Ovary (tissue), 9 donors: ENCODE results near the gene NHSL2. TPM values are rescaled to one million over a fixed set of nuclear protein-coding genes. Genes with fewer than 3 reads are reported as not detected.

Source experiments
- DNase-seq, 5 donors: peaks; one replicate each; pipeline ENCODE4 v3.0.0-alpha.2; 2019 to 2020
- H3K27ac ChIP-seq, 2 donors: fragments of 200-600 bp; one replicate each; pipeline versions ENCODE4 v1.5.1 to v1.8.0; 2019 to 2022
- H3K27me3 ChIP-seq: fragments of 200-600 bp; one replicate; pipeline ENCODE4 v1.8.0; 2022
- H3K36me3 ChIP-seq: fragments of 200-600 bp; sonication (generic); one replicate; pipeline ENCODE4 v1.5.1; 2019
- H3K4me1 ChIP-seq: one replicate; pipeline ENCODE4 v1.8.1; 2013; ENCODE audit warnings: mild to moderate bottlenecking, moderate library complexity; ENCODE audit not compliant: insufficient read depth
- H3K4me3 ChIP-seq: fragments of 200-600 bp; sonication (generic); one replicate; pipeline ENCODE4 v1.5.1; 2017
- H3K9me3 ChIP-seq, 2 donors: fragments of 200-600 bp in 1 of 2; sonication (generic) in 1 of 2; one replicate each; pipeline versions ENCODE4 v1.5.1 to v1.8.1; 2013 to 2019; ENCODE audit warnings: mild to moderate bottlenecking in 1 of 2, moderate library complexity in 1 of 2
- EP300 ChIP-seq: sonication (generic); formaldehyde crosslinking; IDR thresholded peaks from one replicate; pipeline ENCODE4 v1.6.1; 2017; ENCODE audit warnings: antibody characterized with exemption
- POLR2A ChIP-seq: fragments of 450-650 bp; IDR thresholded peaks from one replicate; pipeline ENCODE4 v1.6.1; 2017; ENCODE audit warnings: antibody characterized with exemption, mild to moderate bottlenecking, moderate library complexity
- WGBS, 3 donors: extraction: QIAGEN DNeasy Blood & Tissue Kit in 1 of 3; methylation state at CpG; one replicate each; pipeline versions ENCODE4 v1.1.5 to v1.1.7; 2013 to 2017; 5-methylcytosine and 5-hydroxymethylcytosine counted together
- intact Hi-C, 4 donors: fragments of 100-400 bp; cut with DNase I; formaldehyde crosslinking; loops; one replicate each; pipeline versions ENCODE4 v1.11.0 to v1.15.1; 2022 to 2023
- polyA plus RNA-seq, 2 donors: library from polyadenylated mRNA; stranded (reverse); fragments of 200-250 nt in 1 of 2; fragments of 350-450 nt in 1 of 2; fragmentation: Illumina TruSeq in 1 of 2; extraction: RNeasy Lipid Tissue Mini Kit (QIAGEN cat#74804) in 1 of 2; gene quantifications; one replicate each; pipeline ENCODE4 v1.2.3, GENCODE V29; 2013 to 2014
- total RNA-seq, 7 donors: library from RNA; depleted of rRNA in 2 of 7; stranded (reverse); fragments of >200 nt in 2 of 7; fragmentation: NEBNext Ultra II Directional in 3 of 7; extraction: Animal tissue kit (Norgen Biotek cat#: 25700) in 3 of 7; gene quantifications; one replicate each; pipeline versions ENCODE4 v1.1.0 to v1.2.4, GENCODE V29; 2016 to 2023
- TF ChIP-seq, protein P1 (sequence below), 3 donors: fragments of 450-650 bp in 2 of 3; fragments of 200-600 bp in 1 of 3; IDR thresholded peaks; one replicate each; pipeline versions ENCODE4 v1.5.1 to v1.8.0; 2016 to 2022; ENCODE audit warnings: antibody characterized with exemption in 3 of 3, mild to moderate bottlenecking in 1 of 3
- donor health status: DM: no; HTN: no; CAD: no; lungs with moderate emphysema.
- donor health status: DM: no; HTN: no; CAD: no.
- donor health status: Bipolar disorder and iron deficiency.
- donor health status: DM: yes; HTN: yes; CAD: no.
- donor health status: DM: no; HTN: no; CAD: no.
- donor health status: DM: yes; HTN: yes; CAD: no.

Gene NHSL2
- total and polyA plus RNA-seq, 9 donors: 1.2 to 9.2 (median 4.4) TPM

DNA sequence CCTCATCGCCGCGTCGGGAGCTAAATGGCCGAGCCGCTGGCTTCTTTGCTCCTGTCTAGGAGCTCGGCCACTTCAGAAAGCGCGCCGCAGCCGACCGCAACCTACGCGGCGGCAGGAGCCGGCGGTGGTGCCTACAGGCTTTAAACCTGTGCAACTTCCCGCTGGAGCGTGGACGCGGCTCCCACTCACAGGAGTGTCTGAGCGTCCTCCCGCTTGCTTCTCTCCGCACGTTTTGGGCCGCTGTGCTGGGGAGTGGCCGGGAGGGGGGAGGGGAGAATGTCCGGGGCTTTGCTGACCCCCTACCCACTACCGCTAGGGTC, 1.0 kb downstream of the NHSL2 start:
- H3K36me3 ChIP-seq: no peaks in the 10 kb centered on the region
- peak overlapping the region; percentile 26 for H3K4me3 ChIP-seq
- no peaks in the 10 kb centered on the region for H3K9me3 ChIP-seq
- peak overlapping the region in 1 of 2 donors; percentile 21 for H3K27ac ChIP-seq
- DNase-seq: peak in 2 of 5 donors; percentile 24 to 38
- no peaks in the 10 kb centered on the region for H3K27me3 ChIP-seq
- 29 to 39% (median 32%) methylated on average over 25 to 29 of the region's 29 CpGs for WGBS, 3 donors
- TF ChIP-seq, protein P1, sequence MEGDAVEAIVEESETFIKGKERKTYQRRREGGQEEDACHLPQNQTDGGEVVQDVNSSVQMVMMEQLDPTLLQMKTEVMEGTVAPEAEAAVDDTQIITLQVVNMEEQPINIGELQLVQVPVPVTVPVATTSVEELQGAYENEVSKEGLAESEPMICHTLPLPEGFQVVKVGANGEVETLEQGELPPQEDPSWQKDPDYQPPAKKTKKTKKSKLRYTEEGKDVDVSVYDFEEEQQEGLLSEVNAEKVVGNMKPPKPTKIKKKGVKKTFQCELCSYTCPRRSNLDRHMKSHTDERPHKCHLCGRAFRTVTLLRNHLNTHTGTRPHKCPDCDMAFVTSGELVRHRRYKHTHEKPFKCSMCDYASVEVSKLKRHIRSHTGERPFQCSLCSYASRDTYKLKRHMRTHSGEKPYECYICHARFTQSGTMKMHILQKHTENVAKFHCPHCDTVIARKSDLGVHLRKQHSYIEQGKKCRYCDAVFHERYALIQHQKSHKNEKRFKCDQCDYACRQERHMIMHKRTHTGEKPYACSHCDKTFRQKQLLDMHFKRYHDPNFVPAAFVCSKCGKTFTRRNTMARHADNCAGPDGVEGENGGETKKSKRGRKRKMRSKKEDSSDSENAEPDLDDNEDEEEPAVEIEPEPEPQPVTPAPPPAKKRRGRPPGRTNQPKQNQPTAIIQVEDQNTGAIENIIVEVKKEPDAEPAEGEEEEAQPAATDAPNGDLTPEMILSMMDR (IDR thresholded peaks at IDR 0.05): no peak
- H3K4me1 ChIP-seq: no peaks in the 10 kb centered on the region
- intact Hi-C loops: no loop called here

DNA sequence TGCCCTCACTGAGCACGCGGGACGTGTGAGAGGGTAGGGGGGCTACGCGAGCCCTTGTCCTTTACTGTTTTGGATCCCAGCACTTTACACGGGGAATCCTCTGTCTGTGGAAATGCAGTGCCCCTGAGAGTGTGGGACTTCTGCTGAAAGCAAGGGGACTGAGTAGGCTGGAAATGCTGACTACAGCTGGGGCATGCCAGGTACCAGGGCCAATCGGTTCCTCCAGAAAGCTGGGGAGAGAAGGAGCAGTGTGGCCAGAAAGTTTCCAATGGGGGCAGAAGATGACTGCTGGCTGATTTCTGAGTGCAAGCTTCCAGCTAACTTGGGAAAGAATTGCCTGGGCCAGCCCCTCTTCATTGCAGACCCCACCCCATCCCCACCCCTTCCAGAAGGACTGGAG, 1.5 kb downstream of the NHSL2 start:
- Histone ChIP-seq H3K27me3 (no peaks in the 10 kb centered on the region), H3K27ac (no peak overlapping the region), H3K4me3 (peak overlapping the region; percentile 26), H3K36me3 (no peaks in the 10 kb centered on the region), H3K9me3 (no peaks in the 10 kb centered on the region), H3K4me1 (no peaks in the 10 kb centered on the region)
- no peak for DNase-seq
- TF ChIP-seq, protein P1 (IDR thresholded peaks at IDR 0.05): no peak
- no peak for TF ChIP-seq EP300
- TF ChIP-seq POLR2A: no peak
- WGBS, 3 donors: 52 to 62% (median 55%) methylated on average over 7 of the region's 7 CpGs
- intact Hi-C loops: no loop called here

DNA sequence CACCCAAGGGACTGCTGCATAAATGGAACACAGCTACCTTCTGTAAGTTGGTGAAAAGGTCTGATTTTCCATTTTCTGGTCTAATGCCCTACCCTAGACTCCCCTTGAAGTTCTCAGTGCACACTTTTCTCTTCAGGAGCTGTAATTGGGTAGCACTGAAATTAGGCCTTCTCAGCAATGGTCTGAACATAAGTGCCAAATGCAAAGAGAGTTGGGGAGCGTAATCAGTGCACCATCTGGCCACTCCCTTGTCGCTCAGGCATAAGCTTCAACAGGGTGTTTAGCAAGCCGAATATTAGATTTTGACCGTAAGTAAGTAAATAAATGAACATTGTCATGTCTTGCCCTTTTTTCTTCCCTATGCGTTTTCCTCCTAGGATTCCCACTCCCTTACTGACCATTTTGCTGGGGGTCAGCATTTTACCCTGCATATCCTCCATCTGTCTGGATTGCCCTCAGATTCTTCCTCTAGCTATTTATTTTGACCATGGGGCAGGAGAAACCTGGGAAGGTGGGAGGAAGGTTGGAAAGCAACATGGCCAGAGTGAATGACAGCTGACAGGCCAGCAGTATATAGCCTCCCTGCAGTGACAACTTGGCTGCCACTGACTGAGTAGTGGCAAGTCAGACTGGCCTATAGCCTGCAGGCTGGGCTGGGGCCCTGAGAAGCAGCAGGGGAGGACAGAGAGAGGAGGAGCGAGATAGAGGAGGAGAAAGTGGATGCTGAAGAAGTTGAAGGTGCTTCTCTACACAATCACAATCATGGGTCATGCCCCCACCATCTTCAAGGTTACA, 2.7 kb downstream of the NHSL2 start:
- no peaks in the 10 kb centered on the region for H3K36me3 ChIP-seq
- intact Hi-C loops: no loop called here
- DNase-seq: no peak
- no peaks in the 10 kb centered on the region for H3K9me3 ChIP-seq
- H3K4me3 ChIP-seq: no peak overlapping the region
- TF ChIP-seq POLR2A (no peak), EP300 (no peak)
- TF ChIP-seq, protein P1 (IDR thresholded peaks at IDR 0.05): no peak
- H3K27me3 ChIP-seq: no peaks in the 10 kb centered on the region
- WGBS, 3 donors: 85 to 86% (median 85%) methylated on average over 6 of the region's 6 CpGs
- no peak overlapping the region for H3K27ac ChIP-seq
- no peaks in the 10 kb centered on the region for H3K4me1 ChIP-seq

DNA sequence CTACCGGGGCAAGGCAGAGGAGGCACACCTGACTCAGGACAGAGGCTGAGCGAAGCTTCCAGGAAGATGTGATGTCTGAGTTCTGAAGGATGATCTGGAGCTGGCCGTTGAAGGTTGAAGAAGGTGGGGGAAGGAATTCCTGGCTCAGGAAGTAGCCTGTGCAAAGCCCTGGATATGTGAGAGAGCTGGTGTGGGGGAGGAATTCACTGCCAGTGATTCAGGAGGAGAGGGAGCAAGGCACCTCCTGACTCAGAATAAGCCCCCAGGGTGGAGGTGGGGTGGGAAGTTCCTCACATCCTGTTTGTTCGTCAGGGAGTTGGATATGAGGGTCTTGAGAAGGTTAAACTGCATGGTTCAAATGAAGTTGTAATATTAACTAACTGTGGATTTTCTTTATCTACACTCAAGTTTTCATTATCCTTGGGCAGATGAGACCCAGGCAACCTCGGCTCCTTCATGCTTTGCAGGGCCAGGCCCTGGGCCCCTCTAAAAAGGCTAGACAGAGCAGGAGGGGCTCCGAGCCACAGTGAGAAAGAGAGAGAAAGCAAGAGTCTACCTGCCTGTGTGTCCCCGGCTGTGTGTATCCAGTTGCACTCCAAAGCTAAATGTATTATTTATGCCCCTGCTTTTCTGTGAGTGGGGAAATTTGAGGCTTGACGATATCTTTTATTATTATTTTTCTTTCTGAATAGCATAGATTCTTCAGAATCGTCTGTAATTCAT, 7.1 kb downstream of the NHSL2 start:
- no peaks in the 10 kb centered on the region for H3K9me3 ChIP-seq
- no peak overlapping the region for H3K4me3 ChIP-seq
- TF ChIP-seq POLR2A: no peak
- no peak for TF ChIP-seq EP300
- TF ChIP-seq, protein P1 (IDR thresholded peaks at IDR 0.05): no peak
- H3K36me3 ChIP-seq: no peaks in the 10 kb centered on the region
- 34 to 39% (median 38%) methylated on average over 9 of the region's 9 CpGs for WGBS, 3 donors
- H3K27me3 ChIP-seq: no peaks in the 10 kb centered on the region
- H3K27ac ChIP-seq: no peak overlapping the region
- H3K4me1 ChIP-seq: no peaks in the 10 kb centered on the region
- intact Hi-C loops: no loop called here
- DNase-seq: peak in 2 of 5 donors; percentile 22 to 28
